ENCODE data around the gene SHROOM3. TPM values are rescaled to one million over a fixed set of nuclear protein-coding genes. Genes with fewer than 3 reads are reported as not detected.

The SHROOM3 gene
- total and polyA plus RNA-seq, 2 of the 13 experiments (the other 11 are each of a cell fraction or from before 2014, with no cell fraction given): 0.01 TPM; not detected in 1

GRCh38 chr4:76809594-76810305 is 374.7 kb downstream of the SHROOM3 start (continued):
- TF ChIP-seq PBX2 (CRISPR knock-in tag; IDR thresholded peaks at IDR 0.05) (no peak), ZNF382 (CRISPR knock-in tag; IDR thresholded peaks at IDR 0.05; ENCODE audit: borderline replicate concordance) (no peak), HINFP (CRISPR knock-in tag; IDR thresholded peaks at IDR 0.05; ENCODE audit: low read depth) (no peak), SATB2 (CRISPR knock-in tag; IDR thresholded peaks at IDR 0.05) (no peak), EEA1 (CRISPR knock-in tag; IDR thresholded peaks at IDR 0.05; ENCODE audit: borderline replicate concordance) (no peak), ZNF17 (CRISPR knock-in tag; IDR thresholded peaks at IDR 0.05) (no peak), KAT8 (CRISPR knock-in tag; IDR thresholded peaks at IDR 0.05) (no peak), MXD4 (CRISPR knock-in tag; IDR thresholded peaks at IDR 0.05) (peak; percentile 48; the same call in 1 of the 2 replicates), TBX3 (IDR thresholded peaks at IDR 0.05; ENCODE audit: borderline replicate concordance) (no peak), ZNF746 (CRISPR knock-in tag; IDR thresholded peaks at IDR 0.05) (no peak), SNRNP70 (IDR thresholded peaks at IDR 0.05; ENCODE audit: low read depth, low read length) (no peak), ZNF691 (CRISPR knock-in tag; IDR thresholded peaks at IDR 0.05; ENCODE audit: borderline replicate concordance, low read depth) (no peak), ZNF564 (CRISPR knock-in tag; IDR thresholded peaks at IDR 0.05) (no peak), ZBTB46 (CRISPR knock-in tag; IDR thresholded peaks at IDR 0.05; ENCODE audit: borderline replicate concordance) (no peak), ZNF441 (CRISPR knock-in tag; IDR thresholded peaks at IDR 0.05; ENCODE audit: borderline replicate concordance) (no peak), E2F1 (CRISPR knock-in tag; IDR thresholded peaks at IDR 0.05) (no peak), E2F5 (CRISPR knock-in tag; conservative IDR thresholded peaks at IDR 0.05) (no peak), ETV6 (CRISPR knock-in tag; conservative IDR thresholded peaks at IDR 0.05) (no peak), ZNF576 (CRISPR knock-in tag; IDR thresholded peaks at IDR 0.05) (no peak), TFDP2 (CRISPR knock-in tag; IDR thresholded peaks at IDR 0.05) (no peak)

Data from HepG2 (cell line).